Upper lobe of left lung (tissue), 4 donors: Measurements from ENCODE around the gene NUP210L.

Experiments used
- CTCF ChIP-seq, 6 experiments: fragments of 450-650 bp in 4 of 6; fragments of 200-600 bp in 2 of 6; sonication (generic) in 2 of 6; IDR thresholded peaks; one replicate each; pipeline ENCODE4 v1.5.1; 2016 to 2019; ENCODE audit warnings: antibody characterized with exemption in 6 of 6
- EP300 ChIP-seq, 4 donors: sonication (generic); formaldehyde crosslinking; IDR thresholded peaks; one replicate each; pipeline ENCODE4 v1.5.1; 2017; ENCODE audit warnings: antibody characterized with exemption in 4 of 4, control low read depth in 2 of 4
- POLR2A ChIP-seq, 4 donors: fragments of 450-650 bp; IDR thresholded peaks; one replicate each; pipeline ENCODE4 v1.5.1; 2016 to 2017; ENCODE audit warnings: antibody characterized with exemption in 4 of 4, mild to moderate bottlenecking in 2 of 4
- POLR2AphosphoS5 ChIP-seq, 2 donors: sonication (generic); formaldehyde crosslinking; IDR thresholded peaks; one replicate each; pipeline ENCODE4 v1.5.1; 2017; ENCODE audit warnings: antibody characterized with exemption in 2 of 2

GRCh38 chr1:154129391-154129970 lies 25.4 kb downstream of the NUP210L start:
- TF ChIP-seq CTCF (IDR thresholded peaks at IDR 0.05) (no peak), POLR2A (IDR thresholded peaks at IDR 0.05) (no peak), EP300 (IDR thresholded peaks at IDR 0.05) (no peak), POLR2AphosphoS5 (IDR thresholded peaks at IDR 0.05) (no peak)
